HepG2 (cell line): Measurements from ENCODE around the gene PPP6R2. TPM values are rescaled to one million over a fixed set of nuclear protein-coding genes. Genes with fewer than 3 reads are reported as not detected.
A peak's percentile ranks its signal among the peaks of the same experiment; 100 is the strongest.

Experiments
- AGO1 ChIP-seq: fragments of 200-400 bp; formaldehyde crosslinking; IDR thresholded peaks from 2 replicates; pipeline ENCODE4 v1.6.1; 2017; ENCODE audit warnings: mild to moderate bottlenecking, low read depth, low read length, moderate library complexity; ENCODE audit not compliant: poor library complexity, severe bottlenecking
- HDAC6 ChIP-seq: fragments of 200-600 bp; sonication (generic); IDR thresholded peaks from 2 replicates; pipeline ENCODE4 v1.7.0; 2017; ENCODE audit warnings: mild to moderate bottlenecking, antibody characterized with exemption, low read length, low read depth
- NCOA5 ChIP-seq: sonication (generic); formaldehyde crosslinking; IDR thresholded peaks from 2 replicates; pipeline ENCODE4 v1.4.0; 2020; ENCODE audit warnings: missing genetic modification reagents
- PHF21A ChIP-seq: sonication (generic); formaldehyde crosslinking; IDR thresholded peaks from 2 replicates; pipeline ENCODE4 v1.5.0; 2020; ENCODE audit warnings: mild to moderate bottlenecking, missing genetic modification reagents
- RBFOX2 ChIP-seq: fragments of 200-400 bp; formaldehyde crosslinking; IDR thresholded peaks from 2 replicates; pipeline ENCODE4 v1.6.1; 2017; ENCODE audit warnings: low read depth, mild to moderate bottlenecking, low read length
- ZNF142 ChIP-seq: sonication (generic); formaldehyde crosslinking; IDR thresholded peaks from 2 replicates; pipeline ENCODE4 v1.4.0; 2020; ENCODE audit warnings: missing genetic modification reagents
- ZNF160 ChIP-seq: sonication (generic); formaldehyde crosslinking; IDR thresholded peaks from 2 replicates; pipeline ENCODE4 v1.8.0; 2022; ENCODE audit warnings: mild to moderate bottlenecking, inconsistent platforms, missing genetic modification reagents
- polyA plus RNA-seq, 8 experiments: library from polyadenylated mRNA; depleted of rRNA in 3 of 8; stranded (reverse) in 7 of 8; unstranded in 1 of 8; fragments of >200 nt; fragmentation: Illumina TruSeq in 4 of 8; extraction: Trizol in 4 of 8; gene quantifications; 2 replicates each; pipeline versions ENCODE4 v1.2.1 to v1.2.3, GENCODE V29; 2011 to 2016; ENCODE audit warnings: low read depth in 4 of 8, missing spikeins in 1 of 8, mixed read lengths in 1 of 8; ENCODE audit not compliant: insufficient read depth in 1 of 8
- total RNA-seq, 5 experiments: library from RNA; depleted of rRNA; stranded (reverse); fragments of >200 nt; fragmentation: Illumina TruSeq; extraction: Trizol; gene quantifications; 2 replicates each; pipeline ENCODE4 v1.2.3, GENCODE V29; 2016; ENCODE audit warnings: low read depth in 1 of 5
- TF ChIP-seq, protein P1 (sequence below), 2 experiments: fragments of 450-650 bp in 1 of 2; sonication (generic) in 1 of 2; formaldehyde crosslinking in 1 of 2; IDR thresholded peaks; 2 replicates each; pipeline versions ENCODE4 v1.6.1 to v1.8.0; 2016 to 2022; ENCODE audit warnings: antibody characterized with exemption in 1 of 2, mild to moderate bottlenecking in 1 of 2, missing genetic modification reagents in 1 of 2
- TF ChIP-seq, protein P2 (sequence below): sonication (generic); formaldehyde crosslinking; IDR thresholded peaks from 2 replicates; pipeline ENCODE4 v1.8.1; 2022; ENCODE audit warnings: low read depth, mild to moderate bottlenecking, missing genetic modification reagents

The PPP6R2 gene
- total and polyA plus RNA-seq, 2 of the 13 experiments (the other 11 are each of a cell fraction or from before 2014, with no cell fraction given): 55.0 to 102 TPM

- TF ChIP-seq, protein P1, sequence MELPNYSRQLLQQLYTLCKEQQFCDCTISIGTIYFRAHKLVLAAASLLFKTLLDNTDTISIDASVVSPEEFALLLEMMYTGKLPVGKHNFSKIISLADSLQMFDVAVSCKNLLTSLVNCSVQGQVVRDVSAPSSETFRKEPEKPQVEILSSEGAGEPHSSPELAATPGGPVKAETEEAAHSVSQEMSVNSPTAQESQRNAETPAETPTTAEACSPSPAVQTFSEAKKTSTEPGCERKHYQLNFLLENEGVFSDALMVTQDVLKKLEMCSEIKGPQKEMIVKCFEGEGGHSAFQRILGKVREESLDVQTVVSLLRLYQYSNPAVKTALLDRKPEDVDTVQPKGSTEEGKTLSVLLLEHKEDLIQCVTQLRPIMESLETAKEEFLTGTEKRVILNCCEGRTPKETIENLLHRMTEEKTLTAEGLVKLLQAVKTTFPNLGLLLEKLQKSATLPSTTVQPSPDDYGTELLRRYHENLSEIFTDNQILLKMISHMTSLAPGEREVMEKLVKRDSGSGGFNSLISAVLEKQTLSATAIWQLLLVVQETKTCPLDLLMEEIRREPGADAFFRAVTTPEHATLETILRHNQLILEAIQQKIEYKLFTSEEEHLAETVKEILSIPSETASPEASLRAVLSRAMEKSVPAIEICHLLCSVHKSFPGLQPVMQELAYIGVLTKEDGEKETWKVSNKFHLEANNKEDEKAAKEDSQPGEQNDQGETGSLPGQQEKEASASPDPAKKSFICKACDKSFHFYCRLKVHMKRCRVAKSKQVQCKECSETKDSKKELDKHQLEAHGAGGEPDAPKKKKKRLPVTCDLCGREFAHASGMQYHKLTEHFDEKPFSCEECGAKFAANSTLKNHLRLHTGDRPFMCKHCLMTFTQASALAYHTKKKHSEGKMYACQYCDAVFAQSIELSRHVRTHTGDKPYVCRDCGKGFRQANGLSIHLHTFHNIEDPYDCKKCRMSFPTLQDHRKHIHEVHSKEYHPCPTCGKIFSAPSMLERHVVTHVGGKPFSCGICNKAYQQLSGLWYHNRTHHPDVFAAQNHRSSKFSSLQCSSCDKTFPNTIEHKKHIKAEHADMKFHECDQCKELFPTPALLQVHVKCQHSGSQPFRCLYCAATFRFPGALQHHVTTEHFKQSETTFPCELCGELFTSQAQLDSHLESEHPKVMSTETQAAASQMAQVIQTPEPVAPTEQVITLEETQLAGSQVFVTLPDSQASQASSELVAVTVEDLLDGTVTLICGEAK (IDR thresholded peaks at IDR 0.05): no peak
- TF ChIP-seq, protein P1 (CRISPR knock-in tag; IDR thresholded peaks at IDR 0.05): no peak
- TF ChIP-seq ZNF160 (0 out of 2 replicates have a peak, but pooled peaks have one; percentile 24), HDAC6 (no peak), NCOA5 (CRISPR knock-in tag) (no peak), PHF21A (0 out of 2 replicates have a peak, but pooled peaks have one; percentile 32), RBFOX2 (0 out of 2 replicates have a peak, but pooled peaks have one; percentile 13), AGO1 (peak; percentile 94), ZNF142 (CRISPR knock-in tag) (no peak)
- TF ChIP-seq, protein P2, sequence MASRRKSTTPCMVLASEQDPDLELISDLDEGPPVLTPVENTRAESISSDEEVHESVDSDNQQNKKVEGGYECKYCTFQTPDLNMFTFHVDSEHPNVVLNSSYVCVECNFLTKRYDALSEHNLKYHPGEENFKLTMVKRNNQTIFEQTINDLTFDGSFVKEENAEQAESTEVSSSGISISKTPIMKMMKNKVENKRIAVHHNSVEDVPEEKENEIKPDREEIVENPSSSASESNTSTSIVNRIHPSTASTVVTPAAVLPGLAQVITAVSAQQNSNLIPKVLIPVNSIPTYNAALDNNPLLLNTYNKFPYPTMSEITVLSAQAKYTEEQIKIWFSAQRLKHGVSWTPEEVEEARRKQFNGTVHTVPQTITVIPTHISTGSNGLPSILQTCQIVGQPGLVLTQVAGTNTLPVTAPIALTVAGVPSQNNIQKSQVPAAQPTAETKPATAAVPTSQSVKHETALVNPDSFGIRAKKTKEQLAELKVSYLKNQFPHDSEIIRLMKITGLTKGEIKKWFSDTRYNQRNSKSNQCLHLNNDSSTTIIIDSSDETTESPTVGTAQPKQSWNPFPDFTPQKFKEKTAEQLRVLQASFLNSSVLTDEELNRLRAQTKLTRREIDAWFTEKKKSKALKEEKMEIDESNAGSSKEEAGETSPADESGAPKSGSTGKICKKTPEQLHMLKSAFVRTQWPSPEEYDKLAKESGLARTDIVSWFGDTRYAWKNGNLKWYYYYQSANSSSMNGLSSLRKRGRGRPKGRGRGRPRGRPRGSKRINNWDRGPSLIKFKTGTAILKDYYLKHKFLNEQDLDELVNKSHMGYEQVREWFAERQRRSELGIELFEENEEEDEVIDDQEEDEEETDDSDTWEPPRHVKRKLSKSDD (CRISPR knock-in tag): 0 out of 2 replicates have a peak, but pooled peaks have one; percentile 46
Measured at GRCh38 chr22:50445071-50445879, 102.1 kb downstream of the PPP6R2 start (continued).
